ENCODE measurements around the gene ULBP1.
"Not testable (repeated sequence)": the region's sequence is repeated elsewhere in the genome, so short reads cannot be mapped to it uniquely, and the experiment has no call there.

ULBP1 gene

DNA sequence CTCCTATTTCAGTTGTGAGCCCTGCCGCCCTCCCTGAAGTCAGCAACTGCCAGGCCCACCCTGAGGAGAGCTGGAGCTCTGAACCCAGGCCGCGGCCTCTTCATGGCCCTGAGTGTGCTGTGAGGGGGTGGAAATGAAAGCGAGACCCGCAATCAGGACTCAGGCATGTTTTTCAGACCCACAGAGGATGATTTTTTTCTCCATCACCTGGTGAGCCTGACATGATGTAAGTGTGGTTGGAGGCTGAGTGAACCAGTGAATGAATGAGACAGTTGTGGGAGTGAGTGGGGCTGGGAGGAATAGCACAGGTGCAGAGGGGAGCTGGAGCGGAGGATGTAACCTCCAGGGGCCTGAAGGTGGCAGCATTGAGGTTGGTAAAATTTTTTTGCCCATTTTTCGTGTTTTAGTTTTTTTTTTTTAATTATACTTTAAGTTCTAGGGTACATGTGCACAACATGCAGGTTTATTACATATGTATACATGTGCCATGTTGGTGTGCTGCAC is 43.3 kb downstream of the ULBP1 start:
- H2AK5ac ChIP-seq (ENCODE audit: low read length): no peak overlapping the region
- no peak overlapping the region for H2BK5ac ChIP-seq (ENCODE audit: low read length)
- H3K4me1 ChIP-seq (ENCODE audit: control insufficient read depth, low read depth, low read length): no peaks in the 10 kb centered on the region
- DNase-seq: no peak
- no CpG with 5 or more reads among the region's 7 CpGs for WGBS (ENCODE audit: extremely low coverage, insufficient coverage, low lambda C conversion rate)
- H3K27ac ChIP-seq (ENCODE audit: low read depth, low read length): no peak overlapping the region
- no peaks in the 10 kb centered on the region for H3K36me3 ChIP-seq (ENCODE audit: control insufficient read depth, insufficient read depth, low read length)
- H3K56ac ChIP-seq (ENCODE audit: low read length): no peak overlapping the region
- H3K18ac ChIP-seq (ENCODE audit: low read length): no peak overlapping the region
- no peak overlapping the region for H3K9ac ChIP-seq (ENCODE audit: low read length)
- no peak overlapping the region for H3K4me3 ChIP-seq (ENCODE audit: low read length)
- H3K27me3 ChIP-seq (ENCODE audit: insufficient read depth, low read length, poor library complexity): peaks cover 10% of the 10 kb centered on the region
- H3K79me2 ChIP-seq (ENCODE audit: control insufficient read depth, insufficient read depth, low read length): no peaks in the 10 kb centered on the region
- H4K8ac ChIP-seq (ENCODE audit: low read depth, low read length): no peak overlapping the region
- H3K79me1 ChIP-seq (ENCODE audit: low read length): no peaks in the 10 kb centered on the region
- no peak overlapping the region for H4K5ac ChIP-seq (ENCODE audit: low read length)
- H3K4ac ChIP-seq (ENCODE audit: low read depth, low read length): no peak overlapping the region
- no peak overlapping the region for H2BK120ac ChIP-seq (ENCODE audit: low read depth, low read length)
- no peak overlapping the region for H2BK15ac ChIP-seq (replicated peaks; ENCODE audit: low read depth)
- H3K23ac ChIP-seq (ENCODE audit: low read length): no peak overlapping the region
- H3K4me2 ChIP-seq (ENCODE audit: low read length): no peak overlapping the region

DNA sequence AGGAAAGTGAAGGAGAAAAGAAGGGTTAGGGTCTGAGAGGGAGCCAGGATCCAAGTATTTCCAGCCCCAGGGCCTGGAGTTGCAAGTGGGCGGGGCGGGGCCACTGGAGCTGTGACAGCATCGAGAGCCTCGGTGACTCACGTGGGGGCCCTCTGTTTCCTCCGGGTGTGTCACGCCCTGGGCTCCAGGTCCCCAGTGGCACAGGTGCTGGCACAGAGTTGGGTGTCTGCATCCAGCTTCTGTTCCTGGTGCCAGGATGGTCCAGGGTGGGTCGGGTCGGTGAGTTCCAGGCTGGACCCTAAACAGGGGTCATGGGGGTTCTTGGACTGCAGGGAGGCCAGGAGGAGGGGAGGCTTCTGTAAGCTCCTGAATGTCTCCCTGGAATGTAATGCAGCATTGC is 44.8 kb downstream of the ULBP1 start:
- Histone ChIP-seq H3K18ac (ENCODE audit: low read length) (no peak overlapping the region), H3K4me3 (ENCODE audit: low read length) (no peak overlapping the region), H2AK5ac (ENCODE audit: low read length) (no peak overlapping the region), H3K79me1 (ENCODE audit: low read length) (no peaks in the 10 kb centered on the region), H2BK5ac (ENCODE audit: low read length) (no peak overlapping the region), H3K4me1 (ENCODE audit: control insufficient read depth, low read depth, low read length) (no peaks in the 10 kb centered on the region), H3K4ac (ENCODE audit: low read depth, low read length) (no peak overlapping the region), H3K4me2 (ENCODE audit: low read length) (no peak overlapping the region), H3K56ac (ENCODE audit: low read length) (no peak overlapping the region), H2BK15ac (replicated peaks; ENCODE audit: low read depth) (no peak overlapping the region), H3K36me3 (ENCODE audit: control insufficient read depth, insufficient read depth, low read length) (no peaks in the 10 kb centered on the region), H4K8ac (ENCODE audit: low read depth, low read length) (no peak overlapping the region), H4K5ac (ENCODE audit: low read length) (no peak overlapping the region), H3K23ac (ENCODE audit: low read length) (no peak overlapping the region), H3K27me3 (ENCODE audit: insufficient read depth, low read length, poor library complexity) (peaks cover 17% of the 10 kb centered on the region), H2BK120ac (ENCODE audit: low read depth, low read length) (no peak overlapping the region), H3K9ac (ENCODE audit: low read length) (no peak overlapping the region), H3K27ac (ENCODE audit: low read depth, low read length) (no peak overlapping the region), H3K79me2 (ENCODE audit: control insufficient read depth, insufficient read depth, low read length) (no peaks in the 10 kb centered on the region)
- no CpG with 5 or more reads among the region's 9 CpGs for WGBS (ENCODE audit: extremely low coverage, insufficient coverage, low lambda C conversion rate)
- no peak for DNase-seq

GRCh38 chr6:150012846-150013784 is 49.4 kb downstream of the ULBP1 start:
- H3K23ac ChIP-seq (ENCODE audit: low read length); H2BK15ac ChIP-seq (replicated peaks; ENCODE audit: low read depth); H3K9ac ChIP-seq (ENCODE audit: low read length); H2BK120ac ChIP-seq (ENCODE audit: low read depth, low read length); H3K4ac ChIP-seq (ENCODE audit: low read depth, low read length); H3K36me3 ChIP-seq (ENCODE audit: control insufficient read depth, insufficient read depth, low read length); H4K8ac ChIP-seq (ENCODE audit: low read depth, low read length); H3K79me2 ChIP-seq (ENCODE audit: control insufficient read depth, insufficient read depth, low read length); H3K56ac ChIP-seq (ENCODE audit: low read length); H2AK5ac ChIP-seq (ENCODE audit: low read length); H2BK5ac ChIP-seq (ENCODE audit: low read length); DNase-seq; H3K27ac ChIP-seq (ENCODE audit: low read depth, low read length); H3K18ac ChIP-seq (ENCODE audit: low read length); H3K79me1 ChIP-seq (ENCODE audit: low read length); H3K4me3 ChIP-seq (ENCODE audit: low read length); H3K4me1 ChIP-seq (ENCODE audit: control insufficient read depth, low read depth, low read length); H3K4me2 ChIP-seq (ENCODE audit: low read length); H4K5ac ChIP-seq (ENCODE audit: low read length): not testable (repeated sequence)
- no CpG with 5 or more reads among the region's 8 CpGs for WGBS (ENCODE audit: extremely low coverage, insufficient coverage, low lambda C conversion rate)
- H3K27me3 ChIP-seq (ENCODE audit: insufficient read depth, low read length, poor library complexity): peaks cover 21% of the 10 kb centered on the region

GRCh38 chr6:150013785-150014622 is 50.3 kb downstream of the ULBP1 start:
- not testable (repeated sequence) for H3K56ac ChIP-seq (ENCODE audit: low read length); H3K79me1 ChIP-seq (ENCODE audit: low read length); H4K8ac ChIP-seq (ENCODE audit: low read depth, low read length); H4K5ac ChIP-seq (ENCODE audit: low read length); H3K4me1 ChIP-seq (ENCODE audit: control insufficient read depth, low read depth, low read length); H2AK5ac ChIP-seq (ENCODE audit: low read length); H3K4me3 ChIP-seq (ENCODE audit: low read length); H2BK120ac ChIP-seq (ENCODE audit: low read depth, low read length); H3K23ac ChIP-seq (ENCODE audit: low read length); H2BK5ac ChIP-seq (ENCODE audit: low read length); DNase-seq; H3K18ac ChIP-seq (ENCODE audit: low read length); H2BK15ac ChIP-seq (replicated peaks; ENCODE audit: low read depth); H3K79me2 ChIP-seq (ENCODE audit: control insufficient read depth, insufficient read depth, low read length); H3K36me3 ChIP-seq (ENCODE audit: control insufficient read depth, insufficient read depth, low read length); H3K27ac ChIP-seq (ENCODE audit: low read depth, low read length); H3K4ac ChIP-seq (ENCODE audit: low read depth, low read length); H3K4me2 ChIP-seq (ENCODE audit: low read length); H3K9ac ChIP-seq (ENCODE audit: low read length)
- no CpG with 5 or more reads among the region's 24 CpGs for WGBS (ENCODE audit: extremely low coverage, insufficient coverage, low lambda C conversion rate)
- H3K27me3 ChIP-seq (ENCODE audit: insufficient read depth, low read length, poor library complexity): peaks cover 21% of the 10 kb centered on the region

- not testable (repeated sequence) for H3K4ac ChIP-seq (ENCODE audit: low read depth, low read length); H3K79me2 ChIP-seq (ENCODE audit: control insufficient read depth, insufficient read depth, low read length); H3K9ac ChIP-seq (ENCODE audit: low read length); H3K4me3 ChIP-seq (ENCODE audit: low read length); H2BK5ac ChIP-seq (ENCODE audit: low read length); H3K27ac ChIP-seq (ENCODE audit: low read depth, low read length); H3K79me1 ChIP-seq (ENCODE audit: low read length); H3K4me1 ChIP-seq (ENCODE audit: control insufficient read depth, low read depth, low read length); H3K18ac ChIP-seq (ENCODE audit: low read length); H4K8ac ChIP-seq (ENCODE audit: low read depth, low read length); H3K23ac ChIP-seq (ENCODE audit: low read length); H4K5ac ChIP-seq (ENCODE audit: low read length); H2BK15ac ChIP-seq (replicated peaks; ENCODE audit: low read depth); DNase-seq; H3K4me2 ChIP-seq (ENCODE audit: low read length); H3K36me3 ChIP-seq (ENCODE audit: control insufficient read depth, insufficient read depth, low read length); H3K56ac ChIP-seq (ENCODE audit: low read length); H2BK120ac ChIP-seq (ENCODE audit: low read depth, low read length); H2AK5ac ChIP-seq (ENCODE audit: low read length)
- no CpG with 5 or more reads among the region's 50 CpGs for WGBS (ENCODE audit: extremely low coverage, insufficient coverage, low lambda C conversion rate)
- H3K27me3 ChIP-seq (ENCODE audit: insufficient read depth, low read length, poor library complexity): peaks cover 21% of the 10 kb centered on the region
Measured at GRCh38 chr6:150014623-150015280, 51.0 kb downstream of the ULBP1 start.

Data from mesendoderm (in vitro differentiated cells).